NCI-H1436 (cell line): ENCODE measurements around the gene DAP.
"Not testable (repeated sequence)": the region's sequence is repeated elsewhere in the genome, so short reads cannot be mapped to it uniquely, and the experiment has no call there.

Experiments used
- DNase-seq: peaks from one replicate; lab custom pipeline; 2025; lab: John Stamatoyannopoulos, UW

Gene DAP

GRCh38 chr5:10734037-10734709 lies 26.9 kb downstream of the DAP start:
- no peak for DNase-seq

GRCh38 chr5:10733426-10733825 lies 27.6 kb downstream of the DAP start:
- DNase-seq = no peak

- DNase-seq = no peak
Observed at GRCh38 chr5:10731913-10732312, 29.1 kb downstream of the DAP start.

GRCh38 chr5:10730043-10730351 lies 31.0 kb downstream of the DAP start:
- no peak for DNase-seq

GRCh38 chr5:10729320-10730042 lies 31.6 kb downstream of the DAP start:
- DNase-seq = no peak

GRCh38 chr5:10728679-10729078 lies 32.4 kb downstream of the DAP start:
- DNase-seq = no peak

GRCh38 chr5:10727861-10728260 lies 33.2 kb downstream of the DAP start:
- no peak for DNase-seq

- no peak for DNase-seq
Observed at GRCh38 chr5:10726913-10727517, 34.0 kb downstream of the DAP start.

- DNase-seq = no peak
Observed at GRCh38 chr5:10726179-10726912, 34.7 kb downstream of the DAP start.

GRCh38 chr5:10725636-10726035 lies 35.4 kb downstream of the DAP start:
- no peak for DNase-seq

GRCh38 chr5:10724781-10725507 lies 36.1 kb downstream of the DAP start:
- DNase-seq = no peak

- no peak for DNase-seq
Observed at GRCh38 chr5:10723514-10723913, 37.5 kb downstream of the DAP start.

GRCh38 chr5:10720766-10721165 lies 40.3 kb downstream of the DAP start:
- DNase-seq = not testable (repeated sequence)

GRCh38 chr5:10719965-10720364 lies 41.1 kb downstream of the DAP start:
- DNase-seq = no peak

- not testable (repeated sequence) for DNase-seq
Observed at GRCh38 chr5:10718617-10719016, 42.4 kb downstream of the DAP start.

- not testable (repeated sequence) for DNase-seq
Observed at GRCh38 chr5:10716825-10717224, 44.2 kb downstream of the DAP start.

GRCh38 chr5:10715605-10716290 lies 45.3 kb downstream of the DAP start:
- no peak for DNase-seq

GRCh38 chr5:10712574-10713366 lies 48.3 kb downstream of the DAP start:
- DNase-seq = no peak

- no peak for DNase-seq
Observed at GRCh38 chr5:10711562-10711961, 49.5 kb downstream of the DAP start.

GRCh38 chr5:10710513-10711128 lies 50.4 kb downstream of the DAP start:
- DNase-seq = no peak
